Neural cell (in vitro differentiated cells): ENCODE measurements around the gene AFF3. TPM values are rescaled to one million over a fixed set of nuclear protein-coding genes. Genes with fewer than 3 reads are reported as not detected.

Source experiments
- H2AFZ ChIP-seq: fragments of 200-600, 300-800 bp; sonication (generic), shearing (Covaris generic); 2 replicates; pipeline ENCODE4 v1.6.0; 2014; ENCODE audit warnings: low read depth, mild to moderate bottlenecking, antibody characterized with exemption, low read length, moderate library complexity
- H3F3A ChIP-seq: fragments of 200-600 bp; shearing (Covaris generic); 2 replicates; pipeline ENCODE4 v1.6.1; 2016; ENCODE audit warnings: mild to moderate bottlenecking, moderate library complexity, mixed read lengths, antibody characterized with exemption, low read length; ENCODE audit not compliant: insufficient read depth, poor library complexity, severe bottlenecking
- H3K27ac ChIP-seq: fragments of 200-600, 300-800 bp; sonication (generic), shearing (Covaris generic); 2 replicates; pipeline ENCODE4 v1.5.1; 2014; ENCODE audit warnings: mild to moderate bottlenecking, low read length, moderate library complexity
- H3K27me3 ChIP-seq: fragments of 300-800, 200-600 bp; sonication (generic), shearing (Covaris generic); 2 replicates; pipeline ENCODE4 v1.6.0; 2014; ENCODE audit warnings: mild to moderate bottlenecking, low read depth, low read length, moderate library complexity; ENCODE audit not compliant: insufficient read depth
- H3K36me3 ChIP-seq: fragments of 300-800, 200-600 bp; sonication (generic), shearing (Covaris generic); 2 replicates; pipeline ENCODE4 v1.5.1; 2014; ENCODE audit warnings: mild to moderate bottlenecking, antibody characterized with exemption, low read length, moderate library complexity; ENCODE audit not compliant: insufficient read depth
- H3K4me2 ChIP-seq: fragments of 300-800, 200-600 bp; sonication (generic), shearing (Covaris generic); 2 replicates; pipeline ENCODE4 v1.6.0; 2014; ENCODE audit warnings: mild to moderate bottlenecking, low read length
- H3K4me3 ChIP-seq: fragments of 300-800, 200-600 bp; sonication (generic), shearing (Covaris generic); 2 replicates; pipeline ENCODE4 v1.5.1; 2014; ENCODE audit warnings: mild to moderate bottlenecking, low read length, moderate library complexity
- H3K79me2 ChIP-seq: fragments of 200-600 bp; shearing (Covaris generic); replicated peaks from 2 replicates; pipeline ENCODE4 v1.6.0; 2014; ENCODE audit warnings: mild to moderate bottlenecking, low read length, moderate library complexity; ENCODE audit not compliant: insufficient read depth
- H3K9ac ChIP-seq: fragments of 300-800, 200-600 bp; sonication (generic), shearing (Covaris generic); 2 replicates; pipeline ENCODE4 v1.6.1; 2016; ENCODE audit warnings: mild to moderate bottlenecking, low read length, mixed read lengths
- H3K9me2 ChIP-seq: fragments of 200-600 bp; shearing (Covaris generic); 2 replicates; pipeline ENCODE4 v1.6.1; 2016; ENCODE audit warnings: mild to moderate bottlenecking, low read length, mixed read lengths; ENCODE audit not compliant: insufficient read depth
- H3K9me3 ChIP-seq: fragments of 200-600, 300-800 bp; sonication (generic), shearing (Covaris generic); 2 replicates; pipeline ENCODE4 v1.6.1; 2016; ENCODE audit warnings: mild to moderate bottlenecking, mixed run types, low read length, moderate library complexity, mixed read lengths
- H4K20me1 ChIP-seq: fragments of 200-600 bp; shearing (Covaris generic); 2 replicates; pipeline ENCODE4 v1.6.1; 2016; ENCODE audit warnings: mild to moderate bottlenecking, mixed run types; ENCODE audit not compliant: insufficient read depth
- EP300 ChIP-seq: fragments of 450-650 bp; conservative IDR thresholded peaks from 2 replicates; pipeline ENCODE4 v1.6.1; 2014; ENCODE audit warnings: antibody characterized with exemption, mild to moderate bottlenecking, moderate library complexity; ENCODE audit not compliant: poor library complexity, severe bottlenecking
- EZH2 ChIP-seq: fragments of 200-600, 300-800 bp; shearing (Covaris generic), sonication (generic); IDR thresholded peaks from 2 replicates; pipeline ENCODE4 v1.6.1; 2014; ENCODE audit warnings: antibody characterized with exemption, low read length, borderline replicate concordance, mild to moderate bottlenecking; ENCODE audit not compliant: insufficient read depth, poor library complexity, severe bottlenecking
- MXI1 ChIP-seq: fragments of 450-650 bp; conservative IDR thresholded peaks from 2 replicates; pipeline ENCODE4 v1.6.1; 2014; ENCODE audit warnings: antibody characterized with exemption, mild to moderate bottlenecking; ENCODE audit not compliant: poor library complexity, severe bottlenecking
- POLR2AphosphoS5 ChIP-seq: IDR thresholded peaks from 2 replicates; pipeline ENCODE4 v1.6.1; 2012
- RAD21 ChIP-seq: fragments of 450-650 bp; conservative IDR thresholded peaks from 2 replicates; pipeline ENCODE4 v1.6.1; 2014; ENCODE audit warnings: antibody characterized with exemption, mild to moderate bottlenecking, moderate library complexity
- SMC3 ChIP-seq: fragments of 450-650 bp; conservative IDR thresholded peaks from 2 replicates; pipeline ENCODE4 v1.6.1; 2014; ENCODE audit warnings: antibody characterized with exemption, mild to moderate bottlenecking, moderate library complexity; ENCODE audit not compliant: poor library complexity
- TAF1 ChIP-seq: IDR thresholded peaks from 2 replicates; pipeline ENCODE4 v1.6.1; 2012; ENCODE audit warnings: low read depth
- polyA plus RNA-seq: library from polyadenylated mRNA; depleted of rRNA; stranded (reverse); fragments of >200 nt; gene quantifications from 2 replicates; pipeline ENCODE4 v1.2.3, GENCODE V29; 2014
- TF ChIP-seq, protein P1 (sequence below): IDR thresholded peaks from 2 replicates; pipeline ENCODE4 v1.6.1; 2012; ENCODE audit warnings: borderline replicate concordance
- TF ChIP-seq, protein P2 (sequence below): fragments of 450-650 bp; IDR thresholded peaks from 2 replicates; pipeline ENCODE4 v1.5.1; 2014; ENCODE audit warnings: antibody characterized with exemption, mild to moderate bottlenecking, moderate library complexity; ENCODE audit not compliant: poor library complexity, severe bottlenecking

Gene AFF3
- polyA plus RNA-seq, 1 donor from 2014 or later = 5.1 TPM

DNA sequence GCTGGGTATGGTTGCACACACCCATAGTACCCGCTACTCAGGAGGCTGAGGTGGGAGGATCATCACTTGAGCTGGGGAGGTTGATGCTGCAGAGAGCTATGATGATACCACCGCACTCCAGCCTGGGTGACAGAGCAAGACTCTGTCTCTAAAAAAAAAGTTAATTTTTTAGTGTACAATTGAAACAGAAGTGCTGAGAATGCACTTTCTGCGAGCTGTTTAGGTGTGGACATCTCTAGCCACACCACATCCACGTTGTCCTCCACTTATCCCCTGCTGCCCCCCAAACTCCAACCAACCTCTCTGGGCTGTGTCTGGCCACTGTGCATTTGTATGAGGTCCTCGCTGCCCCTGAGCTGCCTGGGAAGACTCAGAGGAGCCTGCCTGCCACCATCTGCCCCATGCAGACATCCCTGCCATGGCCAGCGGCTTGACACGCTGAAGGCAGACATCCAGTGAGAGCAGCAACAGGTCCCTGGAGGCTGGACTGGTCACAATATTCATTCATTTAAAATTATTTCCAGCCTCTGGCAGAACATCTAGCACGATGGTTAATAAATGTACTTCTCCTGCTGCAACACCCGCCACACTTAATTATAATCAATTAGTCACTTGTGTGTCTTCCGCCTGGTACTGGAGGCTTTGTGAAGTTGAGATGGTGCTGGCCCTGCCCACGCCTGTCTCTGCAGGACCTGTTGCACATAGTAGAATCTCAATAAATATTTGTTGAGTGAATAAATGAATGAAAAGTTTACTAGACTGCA is 3.7 kb upstream of the AFF3 start:
- Histone ChIP-seq H3K4me2 (no peak overlapping the region), H3K4me3 (no peak overlapping the region), H4K20me1 (no peaks in the 10 kb centered on the region), H3F3A (no peaks in the 10 kb centered on the region), H3K79me2 (no peaks in the 10 kb centered on the region), H3K36me3 (no peaks in the 10 kb centered on the region), H3K27ac (no peak overlapping the region), H2AFZ (no peak overlapping the region), H3K9me2 (no peaks in the 10 kb centered on the region), H3K27me3 (no peaks in the 10 kb centered on the region), H3K9me3 (no peaks in the 10 kb centered on the region), H3K9ac (no peak overlapping the region)
- TF ChIP-seq EP300 = no peak
- no peak for TF ChIP-seq RAD21
- TF ChIP-seq, protein P1, sequence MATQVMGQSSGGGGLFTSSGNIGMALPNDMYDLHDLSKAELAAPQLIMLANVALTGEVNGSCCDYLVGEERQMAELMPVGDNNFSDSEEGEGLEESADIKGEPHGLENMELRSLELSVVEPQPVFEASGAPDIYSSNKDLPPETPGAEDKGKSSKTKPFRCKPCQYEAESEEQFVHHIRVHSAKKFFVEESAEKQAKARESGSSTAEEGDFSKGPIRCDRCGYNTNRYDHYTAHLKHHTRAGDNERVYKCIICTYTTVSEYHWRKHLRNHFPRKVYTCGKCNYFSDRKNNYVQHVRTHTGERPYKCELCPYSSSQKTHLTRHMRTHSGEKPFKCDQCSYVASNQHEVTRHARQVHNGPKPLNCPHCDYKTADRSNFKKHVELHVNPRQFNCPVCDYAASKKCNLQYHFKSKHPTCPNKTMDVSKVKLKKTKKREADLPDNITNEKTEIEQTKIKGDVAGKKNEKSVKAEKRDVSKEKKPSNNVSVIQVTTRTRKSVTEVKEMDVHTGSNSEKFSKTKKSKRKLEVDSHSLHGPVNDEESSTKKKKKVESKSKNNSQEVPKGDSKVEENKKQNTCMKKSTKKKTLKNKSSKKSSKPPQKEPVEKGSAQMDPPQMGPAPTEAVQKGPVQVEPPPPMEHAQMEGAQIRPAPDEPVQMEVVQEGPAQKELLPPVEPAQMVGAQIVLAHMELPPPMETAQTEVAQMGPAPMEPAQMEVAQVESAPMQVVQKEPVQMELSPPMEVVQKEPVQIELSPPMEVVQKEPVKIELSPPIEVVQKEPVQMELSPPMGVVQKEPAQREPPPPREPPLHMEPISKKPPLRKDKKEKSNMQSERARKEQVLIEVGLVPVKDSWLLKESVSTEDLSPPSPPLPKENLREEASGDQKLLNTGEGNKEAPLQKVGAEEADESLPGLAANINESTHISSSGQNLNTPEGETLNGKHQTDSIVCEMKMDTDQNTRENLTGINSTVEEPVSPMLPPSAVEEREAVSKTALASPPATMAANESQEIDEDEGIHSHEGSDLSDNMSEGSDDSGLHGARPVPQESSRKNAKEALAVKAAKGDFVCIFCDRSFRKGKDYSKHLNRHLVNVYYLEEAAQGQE = no peak
- TF ChIP-seq, protein P2, sequence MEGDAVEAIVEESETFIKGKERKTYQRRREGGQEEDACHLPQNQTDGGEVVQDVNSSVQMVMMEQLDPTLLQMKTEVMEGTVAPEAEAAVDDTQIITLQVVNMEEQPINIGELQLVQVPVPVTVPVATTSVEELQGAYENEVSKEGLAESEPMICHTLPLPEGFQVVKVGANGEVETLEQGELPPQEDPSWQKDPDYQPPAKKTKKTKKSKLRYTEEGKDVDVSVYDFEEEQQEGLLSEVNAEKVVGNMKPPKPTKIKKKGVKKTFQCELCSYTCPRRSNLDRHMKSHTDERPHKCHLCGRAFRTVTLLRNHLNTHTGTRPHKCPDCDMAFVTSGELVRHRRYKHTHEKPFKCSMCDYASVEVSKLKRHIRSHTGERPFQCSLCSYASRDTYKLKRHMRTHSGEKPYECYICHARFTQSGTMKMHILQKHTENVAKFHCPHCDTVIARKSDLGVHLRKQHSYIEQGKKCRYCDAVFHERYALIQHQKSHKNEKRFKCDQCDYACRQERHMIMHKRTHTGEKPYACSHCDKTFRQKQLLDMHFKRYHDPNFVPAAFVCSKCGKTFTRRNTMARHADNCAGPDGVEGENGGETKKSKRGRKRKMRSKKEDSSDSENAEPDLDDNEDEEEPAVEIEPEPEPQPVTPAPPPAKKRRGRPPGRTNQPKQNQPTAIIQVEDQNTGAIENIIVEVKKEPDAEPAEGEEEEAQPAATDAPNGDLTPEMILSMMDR = no peak
- TF ChIP-seq TAF1 = no peak
- no peak for TF ChIP-seq MXI1
- no peak for TF ChIP-seq SMC3
- TF ChIP-seq EZH2 = no peak
- TF ChIP-seq POLR2AphosphoS5 = no peak

DNA sequence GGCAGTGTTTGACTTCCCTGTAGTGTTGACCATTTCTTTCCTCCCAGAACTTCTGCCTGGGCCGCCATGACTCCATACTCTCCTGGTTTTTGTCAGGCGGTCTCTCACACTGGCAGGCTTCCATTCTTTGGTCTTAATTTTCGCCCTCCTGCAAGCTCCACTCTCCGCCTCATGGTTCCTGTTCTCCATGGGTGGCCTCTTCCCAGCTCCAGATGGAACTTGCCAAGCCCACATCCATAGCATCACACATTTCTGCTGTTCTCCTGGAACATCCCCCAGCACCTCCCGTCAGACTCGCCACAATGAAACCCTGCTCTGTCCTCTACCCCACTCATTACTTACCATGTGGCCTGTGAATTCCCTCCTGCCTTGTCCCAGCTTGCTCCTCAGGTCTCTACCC is 896 bp upstream of the AFF3 start:
- no peak overlapping the region for H3K9ac ChIP-seq
- no peaks in the 10 kb centered on the region for H3K79me2 ChIP-seq
- TF ChIP-seq, protein P1 = no peak
- TF ChIP-seq, protein P2 = no peak
- TF ChIP-seq TAF1 (no peak), EZH2 (no peak), EP300 (no peak), MXI1 (no peak), SMC3 (no peak), POLR2AphosphoS5 (no peak), RAD21 (no peak)
- no peaks in the 10 kb centered on the region for H3F3A ChIP-seq
- no peak overlapping the region for H3K4me3 ChIP-seq
- H3K4me2 ChIP-seq = no peak overlapping the region
- H4K20me1 ChIP-seq = no peaks in the 10 kb centered on the region
- H3K9me3 ChIP-seq = no peaks in the 10 kb centered on the region
- H3K9me2 ChIP-seq = no peaks in the 10 kb centered on the region
- no peaks in the 10 kb centered on the region for H3K27me3 ChIP-seq
- no peaks in the 10 kb centered on the region for H3K36me3 ChIP-seq
- no peak overlapping the region for H3K27ac ChIP-seq
- H2AFZ ChIP-seq = no peak overlapping the region
